Prostate gland (tissue), 2 donors: ENCODE data around the gene LCN10.

Source experiments
- POLR2A ChIP-seq: fragments of 450-650 bp; IDR thresholded peaks from one replicate; pipeline ENCODE4 v1.6.1; 2016; ENCODE audit warnings: antibody characterized with exemption, mild to moderate bottlenecking
- POLR2AphosphoS5 ChIP-seq: sonication (generic); formaldehyde crosslinking; IDR thresholded peaks from one replicate; pipeline ENCODE4 v1.6.1; 2017; ENCODE audit warnings: antibody characterized with exemption
- TF ChIP-seq, protein P1 (sequence below), 4 experiments: fragments of 200-600 bp in 2 of 4; fragments of 450-650 bp in 2 of 4; sonication (generic) in 2 of 4; IDR thresholded peaks; 1 replicate in 3 of 4; 2 replicates in 1 of 4; pipeline ENCODE4 v1.5.1; 2016 to 2019; ENCODE audit warnings: antibody characterized with exemption in 4 of 4, mild to moderate bottlenecking in 2 of 4, moderate library complexity in 2 of 4

DNA sequence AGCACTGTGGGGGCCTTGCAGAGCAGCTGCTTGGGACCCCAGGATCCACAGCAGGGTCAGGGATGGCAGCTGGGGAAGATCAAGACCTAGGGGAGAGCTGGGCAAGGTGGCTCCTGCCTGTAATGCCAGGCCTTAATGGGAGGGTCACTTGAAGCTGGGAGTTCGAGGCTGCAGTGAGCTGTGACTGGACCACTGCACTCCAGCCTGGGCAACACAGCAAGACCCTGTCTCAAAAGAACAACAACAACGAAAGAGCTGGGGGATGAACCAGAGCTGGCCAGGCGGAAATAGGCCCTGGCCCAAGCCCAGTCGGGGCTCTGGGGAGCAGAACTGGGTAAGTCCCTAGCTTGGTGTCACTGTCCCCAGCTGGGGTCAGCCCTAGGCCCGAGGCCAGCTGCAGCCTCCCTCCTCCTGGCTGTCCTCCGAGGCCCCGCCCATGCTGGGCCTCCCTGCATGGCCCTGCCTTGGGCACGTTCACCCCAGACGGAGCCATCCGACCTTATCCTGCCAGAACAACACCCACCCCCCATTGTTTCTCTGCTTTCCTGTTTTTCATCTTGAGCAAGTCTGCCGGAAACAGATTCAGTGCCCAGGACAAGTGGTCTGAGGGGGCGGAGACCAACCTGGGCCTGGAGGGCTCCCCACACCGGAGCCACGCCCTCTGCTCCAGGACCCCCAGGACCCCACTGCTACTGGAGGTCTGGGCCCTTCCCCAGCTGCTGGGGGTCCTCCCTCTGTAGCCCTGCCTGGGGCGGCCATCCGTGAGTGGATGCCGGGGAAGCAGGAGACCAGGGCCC lies 28.4 kb downstream of the LCN10 start:
- TF ChIP-seq, protein P1, sequence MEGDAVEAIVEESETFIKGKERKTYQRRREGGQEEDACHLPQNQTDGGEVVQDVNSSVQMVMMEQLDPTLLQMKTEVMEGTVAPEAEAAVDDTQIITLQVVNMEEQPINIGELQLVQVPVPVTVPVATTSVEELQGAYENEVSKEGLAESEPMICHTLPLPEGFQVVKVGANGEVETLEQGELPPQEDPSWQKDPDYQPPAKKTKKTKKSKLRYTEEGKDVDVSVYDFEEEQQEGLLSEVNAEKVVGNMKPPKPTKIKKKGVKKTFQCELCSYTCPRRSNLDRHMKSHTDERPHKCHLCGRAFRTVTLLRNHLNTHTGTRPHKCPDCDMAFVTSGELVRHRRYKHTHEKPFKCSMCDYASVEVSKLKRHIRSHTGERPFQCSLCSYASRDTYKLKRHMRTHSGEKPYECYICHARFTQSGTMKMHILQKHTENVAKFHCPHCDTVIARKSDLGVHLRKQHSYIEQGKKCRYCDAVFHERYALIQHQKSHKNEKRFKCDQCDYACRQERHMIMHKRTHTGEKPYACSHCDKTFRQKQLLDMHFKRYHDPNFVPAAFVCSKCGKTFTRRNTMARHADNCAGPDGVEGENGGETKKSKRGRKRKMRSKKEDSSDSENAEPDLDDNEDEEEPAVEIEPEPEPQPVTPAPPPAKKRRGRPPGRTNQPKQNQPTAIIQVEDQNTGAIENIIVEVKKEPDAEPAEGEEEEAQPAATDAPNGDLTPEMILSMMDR (IDR thresholded peaks at IDR 0.05), result no peak
- TF ChIP-seq POLR2AphosphoS5, result peak; percentile 18
- no peak for TF ChIP-seq POLR2A
